Neural progenitor cell (in vitro differentiated cells): ENCODE results near the gene EIF5A2.

ENCODE experiments used
- EZH2 ChIP-seq: fragments of 200-600 bp; sonication (generic); IDR thresholded peaks from 2 replicates; pipeline ENCODE4 v1.6.1; 2017; ENCODE audit warnings: antibody characterized with exemption, mild to moderate bottlenecking, moderate library complexity
- EZH2phosphoT487 ChIP-seq: fragments of 200-600 bp; sonication (generic); IDR thresholded peaks from 2 replicates; pipeline ENCODE4 v1.6.1; 2017; ENCODE audit warnings: antibody characterized with exemption
- TF ChIP-seq, protein P1 (sequence below): fragments of 200-600 bp; sonication (generic); IDR thresholded peaks from 2 replicates; pipeline ENCODE4 v1.5.1; 2017; ENCODE audit warnings: antibody characterized with exemption, mild to moderate bottlenecking

DNA sequence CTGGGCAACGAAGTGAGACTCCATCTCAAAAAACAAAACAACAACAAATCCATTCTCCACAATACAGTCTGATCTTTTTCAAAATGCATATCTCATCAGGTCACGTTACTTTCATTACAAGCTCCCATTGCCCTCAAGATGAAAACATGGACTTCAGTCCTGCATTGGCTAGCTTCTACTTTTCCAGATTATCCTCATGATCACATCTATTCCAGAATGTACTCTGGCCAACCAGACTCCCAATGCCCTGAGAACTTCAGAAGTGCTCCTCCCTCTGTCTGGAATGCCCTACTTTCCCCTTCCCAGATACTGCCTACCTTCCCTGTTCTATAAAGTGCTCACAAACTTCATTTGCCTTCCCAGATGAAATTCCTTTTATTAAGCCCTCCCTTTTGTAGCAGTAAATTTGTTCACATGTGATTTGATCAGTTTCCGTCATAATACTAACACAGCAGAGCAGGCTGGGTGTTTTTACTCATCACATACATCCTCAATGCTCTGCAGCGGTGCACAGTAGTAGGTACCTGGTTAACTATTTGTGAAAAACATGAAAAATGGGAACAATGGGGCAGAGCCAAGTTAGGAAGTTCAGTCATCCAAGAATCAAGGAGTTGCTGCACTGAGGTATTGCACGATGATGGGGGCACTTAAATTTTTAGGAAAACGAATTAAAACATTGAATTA is 43.8 kb downstream of the EIF5A2 start:
- TF ChIP-seq, protein P1, sequence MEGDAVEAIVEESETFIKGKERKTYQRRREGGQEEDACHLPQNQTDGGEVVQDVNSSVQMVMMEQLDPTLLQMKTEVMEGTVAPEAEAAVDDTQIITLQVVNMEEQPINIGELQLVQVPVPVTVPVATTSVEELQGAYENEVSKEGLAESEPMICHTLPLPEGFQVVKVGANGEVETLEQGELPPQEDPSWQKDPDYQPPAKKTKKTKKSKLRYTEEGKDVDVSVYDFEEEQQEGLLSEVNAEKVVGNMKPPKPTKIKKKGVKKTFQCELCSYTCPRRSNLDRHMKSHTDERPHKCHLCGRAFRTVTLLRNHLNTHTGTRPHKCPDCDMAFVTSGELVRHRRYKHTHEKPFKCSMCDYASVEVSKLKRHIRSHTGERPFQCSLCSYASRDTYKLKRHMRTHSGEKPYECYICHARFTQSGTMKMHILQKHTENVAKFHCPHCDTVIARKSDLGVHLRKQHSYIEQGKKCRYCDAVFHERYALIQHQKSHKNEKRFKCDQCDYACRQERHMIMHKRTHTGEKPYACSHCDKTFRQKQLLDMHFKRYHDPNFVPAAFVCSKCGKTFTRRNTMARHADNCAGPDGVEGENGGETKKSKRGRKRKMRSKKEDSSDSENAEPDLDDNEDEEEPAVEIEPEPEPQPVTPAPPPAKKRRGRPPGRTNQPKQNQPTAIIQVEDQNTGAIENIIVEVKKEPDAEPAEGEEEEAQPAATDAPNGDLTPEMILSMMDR, result no peak
- TF ChIP-seq EZH2, result no peak
- TF ChIP-seq EZH2phosphoT487, result no peak
